ENCODE data around the gene CELF2.

- TF ChIP-seq CTCF (IDR thresholded peaks at IDR 0.05) (no peak), POLR2AphosphoS5 (IDR thresholded peaks at IDR 0.05) (no peak), EP300 (IDR thresholded peaks at IDR 0.05; ENCODE audit: low read depth) (no peak), POLR2A (IDR thresholded peaks at IDR 0.05) (no peak)
Measured at GRCh38 chr10:11317936-11318670, 300.4 kb downstream of the CELF2 start.
